Limb (tissue), 2 donors: ENCODE measurements around the gene CASKIN1.

ENCODE experiments used
- DNase-seq, 2 donors: peaks; one replicate each; pipeline ENCODE4 v3.0.0-alpha.2; 2016; ENCODE audit errors: extremely low spot score in 2 of 2

The CASKIN1 gene

GRCh38 chr16:2232094-2232990 is 35.9 kb upstream of the CASKIN1 start:
- DNase-seq, result no peak

GRCh38 chr16:2231016-2231931 is 34.9 kb upstream of the CASKIN1 start:
- no peak for DNase-seq

GRCh38 chr16:2230376-2230775 is 34.0 kb upstream of the CASKIN1 start:
- no peak for DNase-seq

- DNase-seq, result no peak
These were observed 33.3 kb upstream of the CASKIN1 start for GRCh38 chr16:2229632-2230250.

- no peak for DNase-seq
These were observed 32.7 kb upstream of the CASKIN1 start for GRCh38 chr16:2229091-2229490.

- DNase-seq, result no peak
These were observed 31.9 kb upstream of the CASKIN1 start for GRCh38 chr16:2228161-2228824.

- no peak for DNase-seq
These were observed 30.5 kb upstream of the CASKIN1 start for GRCh38 chr16:2226918-2227317.

GRCh38 chr16:2226245-2226793 is 29.9 kb upstream of the CASKIN1 start:
- DNase-seq, result no peak

- DNase-seq, result no peak
These were observed 27.6 kb upstream of the CASKIN1 start for GRCh38 chr16:2223942-2224486.

- peak; percentile 98 to 99 for DNase-seq
These were observed 27.0 kb upstream of the CASKIN1 start, which contains the start of gene E4F1 for GRCh38 chr16:2223221-2223941. TSS of gene E4F1 (plus strand) at chr16:2223591. CDS start at chr16:2223614, 23 bp downstream.

GRCh38 chr16:2216330-2216729 is 19.9 kb upstream of the CASKIN1 start:
- no peak for DNase-seq

GRCh38 chr16:2214719-2214968 is 18.2 kb upstream of the CASKIN1 start, which contains the start of gene PGP:
TSS of gene PGP (minus strand) at chr16:2214840. CDS start at chr16:2214777, 63 bp downstream.
- no peak for DNase-seq

- DNase-seq, result no peak
These were observed 17.7 kb upstream of the CASKIN1 start for GRCh38 chr16:2213817-2214718.

GRCh38 chr16:2212362-2213324 is 16.2 kb upstream of the CASKIN1 start:
- DNase-seq, result no peak

GRCh38 chr16:2211923-2212347 is 15.5 kb upstream of the CASKIN1 start:
- DNase-seq, result no peak

- DNase-seq, result no peak
These were observed 14.3 kb upstream of the CASKIN1 start, which contains the start of gene BRICD5 for GRCh38 chr16:2210386-2211365. TSS of gene BRICD5 (minus strand) at chr16:2210863. CDS start at chr16:2210833, 30 bp downstream.

- no peak for DNase-seq
These were observed 13.6 kb upstream of the CASKIN1 start for GRCh38 chr16:2210009-2210332.
